ENCODE measurements around the gene IGFBPL1.

The IGFBPL1 gene

DNA sequence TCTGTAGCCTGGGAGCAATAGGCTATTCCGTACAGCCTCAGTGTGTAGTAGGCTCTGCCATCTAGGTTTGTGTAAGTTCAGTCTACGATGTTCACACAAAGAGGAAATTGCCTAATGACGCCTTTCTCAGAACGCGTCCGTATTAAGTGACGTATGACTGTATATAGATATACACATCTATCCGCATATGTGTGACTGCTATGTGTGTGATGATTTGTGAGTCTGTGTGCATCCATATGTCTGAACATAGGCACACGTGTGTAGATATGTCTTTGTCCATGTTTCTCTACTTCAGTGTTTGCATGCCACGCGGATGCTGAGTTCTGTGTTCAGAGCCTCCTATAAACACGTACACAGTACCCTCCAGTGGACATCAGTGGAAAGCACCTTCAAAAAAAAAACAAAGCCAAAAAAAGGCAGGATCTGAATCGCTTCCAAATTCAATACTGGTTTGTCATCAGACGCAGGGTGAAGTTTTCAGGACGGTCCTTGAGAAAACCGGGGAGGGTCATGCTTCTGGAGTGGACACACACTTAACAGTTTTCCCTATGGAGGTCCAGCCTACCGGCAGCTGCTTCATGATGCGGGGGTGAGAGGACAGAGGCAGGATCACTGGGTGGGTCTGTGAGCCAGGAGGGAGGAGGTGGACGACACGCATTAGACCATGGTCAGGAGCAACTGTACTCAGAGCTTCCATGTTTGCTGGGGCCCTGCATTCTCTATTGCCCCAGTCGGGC is 61.2 kb downstream of the IGFBPL1 start:
- no peak for DNase-seq (ENCODE audit: extremely low read depth, insufficient read length)

DNA sequence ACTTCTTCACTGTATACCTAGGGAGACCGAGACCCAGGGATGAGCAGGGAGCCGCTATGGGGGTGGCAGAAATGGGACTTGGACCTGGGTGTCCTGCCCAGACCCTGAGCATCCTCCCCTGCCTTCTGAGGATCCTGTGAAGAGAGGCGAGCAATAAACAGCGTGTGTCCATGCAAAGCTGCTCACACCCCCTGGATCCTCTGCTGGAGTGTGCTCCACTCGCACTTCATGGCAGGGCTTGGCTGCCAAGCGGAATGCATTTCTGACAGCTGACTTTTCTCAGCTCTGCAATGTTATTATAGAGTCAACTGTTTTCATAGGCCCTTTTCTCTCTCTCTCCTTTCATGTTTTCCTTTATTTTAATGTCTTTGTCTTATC is 62.8 kb downstream of the IGFBPL1 start:
- H3K4me3 ChIP-seq (replicated peaks; ENCODE audit: low read depth, low read length), result no peak overlapping the region
- H3K27me3 ChIP-seq (replicated peaks; ENCODE audit: control insufficient read depth, insufficient read depth, low read length), result no peaks in the 10 kb centered on the region
- no peaks in the 10 kb centered on the region for H3K36me3 ChIP-seq (ENCODE audit: control insufficient read depth, insufficient read depth, low read length)
- no peak for DNase-seq (ENCODE audit: extremely low read depth, insufficient read length)
- TF ChIP-seq, protein P1, sequence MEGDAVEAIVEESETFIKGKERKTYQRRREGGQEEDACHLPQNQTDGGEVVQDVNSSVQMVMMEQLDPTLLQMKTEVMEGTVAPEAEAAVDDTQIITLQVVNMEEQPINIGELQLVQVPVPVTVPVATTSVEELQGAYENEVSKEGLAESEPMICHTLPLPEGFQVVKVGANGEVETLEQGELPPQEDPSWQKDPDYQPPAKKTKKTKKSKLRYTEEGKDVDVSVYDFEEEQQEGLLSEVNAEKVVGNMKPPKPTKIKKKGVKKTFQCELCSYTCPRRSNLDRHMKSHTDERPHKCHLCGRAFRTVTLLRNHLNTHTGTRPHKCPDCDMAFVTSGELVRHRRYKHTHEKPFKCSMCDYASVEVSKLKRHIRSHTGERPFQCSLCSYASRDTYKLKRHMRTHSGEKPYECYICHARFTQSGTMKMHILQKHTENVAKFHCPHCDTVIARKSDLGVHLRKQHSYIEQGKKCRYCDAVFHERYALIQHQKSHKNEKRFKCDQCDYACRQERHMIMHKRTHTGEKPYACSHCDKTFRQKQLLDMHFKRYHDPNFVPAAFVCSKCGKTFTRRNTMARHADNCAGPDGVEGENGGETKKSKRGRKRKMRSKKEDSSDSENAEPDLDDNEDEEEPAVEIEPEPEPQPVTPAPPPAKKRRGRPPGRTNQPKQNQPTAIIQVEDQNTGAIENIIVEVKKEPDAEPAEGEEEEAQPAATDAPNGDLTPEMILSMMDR (IDR thresholded peaks at IDR 0.05; ENCODE audit: insufficient read depth, low read length, poor library complexity, severe bottlenecking), result no peak

More for the DNA sequence above, 61.2 kb downstream of the IGFBPL1 start:
- Histone ChIP-seq H3K36me3 (ENCODE audit: control insufficient read depth, insufficient read depth, low read length) (no peaks in the 10 kb centered on the region), H3K4me3 (replicated peaks; ENCODE audit: low read depth, low read length) (no peak overlapping the region), H3K27me3 (replicated peaks; ENCODE audit: control insufficient read depth, insufficient read depth, low read length) (no peaks in the 10 kb centered on the region)
- TF ChIP-seq, protein P1 (IDR thresholded peaks at IDR 0.05; ENCODE audit: insufficient read depth, low read length, poor library complexity, severe bottlenecking), result peak; percentile 58

DNA sequence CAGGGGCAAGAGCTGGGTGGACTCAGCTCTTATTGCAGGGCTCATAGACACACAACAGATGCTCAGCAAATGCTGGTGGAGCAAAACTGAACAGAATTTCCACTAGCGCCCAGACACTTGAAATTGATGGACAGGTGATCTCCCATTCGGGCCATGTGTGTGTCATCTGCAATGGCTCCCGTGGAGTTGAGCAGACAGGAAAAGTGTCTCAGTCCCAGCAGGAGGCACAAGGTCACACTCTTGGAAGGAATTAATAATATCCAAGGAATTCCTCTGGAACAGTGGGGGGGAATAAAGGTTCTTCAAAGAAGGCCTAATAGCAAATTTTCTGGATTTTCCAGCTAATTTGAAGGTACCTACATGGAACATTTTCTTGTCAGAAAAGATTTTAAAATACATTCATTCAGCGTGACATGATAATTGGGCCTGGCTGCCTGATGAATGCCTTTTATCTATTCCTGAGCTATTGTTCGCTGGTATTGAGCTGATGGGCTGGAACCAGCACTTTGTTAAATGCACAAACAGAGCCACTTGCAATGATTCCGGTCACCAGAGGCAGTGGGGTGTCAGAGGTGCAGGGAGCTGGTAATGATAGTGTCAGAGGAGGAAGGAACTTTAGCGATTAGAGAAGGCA is 63.3 kb downstream of the IGFBPL1 start:
- Histone ChIP-seq H3K27me3 (replicated peaks; ENCODE audit: control insufficient read depth, insufficient read depth, low read length) (no peaks in the 10 kb centered on the region), H3K36me3 (ENCODE audit: control insufficient read depth, insufficient read depth, low read length) (no peaks in the 10 kb centered on the region), H3K4me3 (replicated peaks; ENCODE audit: low read depth, low read length) (no peak overlapping the region)
- TF ChIP-seq, protein P1 (IDR thresholded peaks at IDR 0.05; ENCODE audit: insufficient read depth, low read length, poor library complexity, severe bottlenecking), result no peak
- DNase-seq (ENCODE audit: extremely low read depth, insufficient read length), result no peak

DNA sequence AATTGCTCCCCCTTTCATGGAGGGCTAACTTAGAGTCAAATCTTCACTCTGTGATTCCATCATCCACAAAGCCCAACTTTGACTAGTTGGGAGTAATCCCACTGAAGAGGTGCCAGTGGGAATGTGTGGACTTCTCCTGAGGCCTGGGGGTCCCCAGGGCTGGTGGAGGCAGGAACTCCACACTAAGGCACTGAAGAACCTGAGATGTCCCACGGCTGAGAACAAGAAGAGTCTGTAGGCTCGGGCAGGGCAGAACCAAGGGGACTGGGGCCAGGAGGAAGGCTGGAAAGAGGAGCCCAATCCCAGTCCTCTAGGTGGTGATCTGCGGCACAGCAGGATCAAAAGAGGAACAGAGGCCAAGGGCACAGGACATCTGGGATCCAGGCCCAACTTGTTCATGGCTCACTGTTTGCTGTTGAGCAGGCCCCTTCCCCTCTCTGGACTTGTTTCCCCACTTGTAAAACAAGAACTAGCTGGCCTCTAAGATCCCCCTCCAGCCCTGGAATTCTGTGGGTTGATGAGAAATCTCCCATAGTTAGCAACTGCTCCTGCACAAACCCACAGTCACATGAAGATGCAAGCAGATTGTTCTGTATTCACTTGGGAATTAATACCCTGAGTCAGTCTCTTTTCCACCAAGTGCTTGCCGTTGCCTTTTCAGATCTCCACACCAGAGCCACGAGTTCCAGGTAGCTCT is 64.4 kb downstream of the IGFBPL1 start:
- no peak for DNase-seq (ENCODE audit: extremely low read depth, insufficient read length)
- Histone ChIP-seq H3K36me3 (ENCODE audit: control insufficient read depth, insufficient read depth, low read length) (no peaks in the 10 kb centered on the region), H3K4me3 (replicated peaks; ENCODE audit: low read depth, low read length) (no peak overlapping the region), H3K27me3 (replicated peaks; ENCODE audit: control insufficient read depth, insufficient read depth, low read length) (no peaks in the 10 kb centered on the region)
- TF ChIP-seq, protein P1 (IDR thresholded peaks at IDR 0.05; ENCODE audit: insufficient read depth, low read length, poor library complexity, severe bottlenecking), result no peak

DNA sequence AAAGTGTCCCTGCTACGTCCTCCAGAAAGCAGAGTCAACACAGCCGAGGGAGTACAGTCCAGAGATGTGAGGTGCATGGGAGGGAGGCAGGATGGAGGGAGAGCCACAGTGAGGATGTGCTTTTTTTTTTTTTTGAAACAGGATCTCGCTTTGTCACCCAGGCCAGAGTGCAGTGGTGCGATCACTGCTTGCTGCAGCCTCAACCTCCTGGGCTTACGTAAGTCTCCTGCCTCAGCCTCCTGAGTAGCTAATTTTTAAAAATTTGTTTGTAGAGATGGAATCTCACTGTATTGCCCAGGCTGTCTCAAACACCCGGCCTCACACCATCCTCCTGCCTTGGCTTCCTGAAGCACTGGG is 65.0 kb downstream of the IGFBPL1 start:
- Histone ChIP-seq H3K4me3 (replicated peaks; ENCODE audit: low read depth, low read length) (no peak overlapping the region), H3K36me3 (ENCODE audit: control insufficient read depth, insufficient read depth, low read length) (no peaks in the 10 kb centered on the region), H3K27me3 (replicated peaks; ENCODE audit: control insufficient read depth, insufficient read depth, low read length) (no peaks in the 10 kb centered on the region)
- DNase-seq (ENCODE audit: extremely low read depth, insufficient read length), result no peak
- TF ChIP-seq, protein P1 (IDR thresholded peaks at IDR 0.05; ENCODE audit: insufficient read depth, low read length, poor library complexity, severe bottlenecking), result no peak

Measured in GM06990 (cell line).